ENCODE results near the gene TRMT1.

GRCh38 chr19:13116282-13117175, at the start of gene TRMT1:
- TF ChIP-seq POLR2AphosphoS5 (IDR thresholded peaks at IDR 0.05; ENCODE audit: low read depth), result peak; percentile 75
- TF ChIP-seq, protein P1, sequence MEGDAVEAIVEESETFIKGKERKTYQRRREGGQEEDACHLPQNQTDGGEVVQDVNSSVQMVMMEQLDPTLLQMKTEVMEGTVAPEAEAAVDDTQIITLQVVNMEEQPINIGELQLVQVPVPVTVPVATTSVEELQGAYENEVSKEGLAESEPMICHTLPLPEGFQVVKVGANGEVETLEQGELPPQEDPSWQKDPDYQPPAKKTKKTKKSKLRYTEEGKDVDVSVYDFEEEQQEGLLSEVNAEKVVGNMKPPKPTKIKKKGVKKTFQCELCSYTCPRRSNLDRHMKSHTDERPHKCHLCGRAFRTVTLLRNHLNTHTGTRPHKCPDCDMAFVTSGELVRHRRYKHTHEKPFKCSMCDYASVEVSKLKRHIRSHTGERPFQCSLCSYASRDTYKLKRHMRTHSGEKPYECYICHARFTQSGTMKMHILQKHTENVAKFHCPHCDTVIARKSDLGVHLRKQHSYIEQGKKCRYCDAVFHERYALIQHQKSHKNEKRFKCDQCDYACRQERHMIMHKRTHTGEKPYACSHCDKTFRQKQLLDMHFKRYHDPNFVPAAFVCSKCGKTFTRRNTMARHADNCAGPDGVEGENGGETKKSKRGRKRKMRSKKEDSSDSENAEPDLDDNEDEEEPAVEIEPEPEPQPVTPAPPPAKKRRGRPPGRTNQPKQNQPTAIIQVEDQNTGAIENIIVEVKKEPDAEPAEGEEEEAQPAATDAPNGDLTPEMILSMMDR (conservative IDR thresholded peaks at IDR 0.05; ENCODE audit: low read depth in 2 of 2), result no peak
- no peak for TF ChIP-seq EZH2 (IDR thresholded peaks at IDR 0.05; ENCODE audit: low read depth, unreplicated experiment)
- TF ChIP-seq EZH2phosphoT487 (IDR thresholded peaks at IDR 0.05; ENCODE audit: unreplicated experiment), result no peak
- TF ChIP-seq REST (IDR thresholded peaks at IDR 0.05; ENCODE audit: unreplicated experiment), result no peak
- no peak for TF ChIP-seq STAT1 (IDR thresholded peaks at IDR 0.05; ENCODE audit: unreplicated experiment)
- TF ChIP-seq ZNF114 (CRISPR knock-in tag; IDR thresholded peaks at IDR 0.05), result no peak
- peak; percentile 38; the same call in 1 of the 2 replicates for TF ChIP-seq CREB1 (CRISPR knock-in tag; IDR thresholded peaks at IDR 0.05; ENCODE audit: low read depth)
- TF ChIP-seq NANOG (IDR thresholded peaks at IDR 0.05; ENCODE audit: borderline replicate concordance), result no peak
- TF ChIP-seq ETS1 (IDR thresholded peaks at IDR 0.05), result peak; percentile 86

Measured in GM23338 (cell line).